NB4 (cell line): Measurements from ENCODE around the gene ABLIM2.

Experiments
- CTCF ChIP-seq: IDR thresholded peaks from one replicate; pipeline ENCODE4 v1.5.1; 2012; ENCODE audit warnings: low read depth, low read length
- POLR2A ChIP-seq: IDR thresholded peaks from 2 replicates; pipeline ENCODE4 v1.6.1; 2011; ENCODE audit warnings: mild to moderate bottlenecking; ENCODE audit not compliant: insufficient read length; ENCODE audit errors: extremely low read depth
- TF ChIP-seq, protein P1 (sequence below): IDR thresholded peaks from 2 replicates; pipeline ENCODE4 v1.6.1; 2011; ENCODE audit warnings: low read depth, low read length

DNA sequence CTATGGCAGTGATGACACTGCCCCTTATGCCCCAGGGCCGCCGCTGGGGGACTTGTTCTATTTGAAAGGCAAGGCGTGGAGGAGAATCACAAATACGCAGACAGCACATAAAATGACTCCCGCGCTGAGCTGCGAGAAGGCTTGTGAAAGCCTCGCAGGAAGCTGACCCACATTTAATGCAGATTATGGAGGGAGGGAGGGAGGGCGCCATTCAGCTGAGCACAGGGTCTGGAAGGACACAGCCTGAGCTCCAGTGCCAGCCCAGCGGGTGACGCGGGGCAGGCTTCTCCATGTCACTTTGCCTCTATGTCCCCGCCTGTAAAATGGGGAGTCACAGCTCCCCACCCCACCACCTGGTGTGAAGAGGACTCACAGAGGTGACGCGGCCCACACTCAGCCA is 14.3 kb downstream of the ABLIM2 start:
- TF ChIP-seq CTCF = no peak
- no peak for TF ChIP-seq POLR2A
- TF ChIP-seq, protein P1, sequence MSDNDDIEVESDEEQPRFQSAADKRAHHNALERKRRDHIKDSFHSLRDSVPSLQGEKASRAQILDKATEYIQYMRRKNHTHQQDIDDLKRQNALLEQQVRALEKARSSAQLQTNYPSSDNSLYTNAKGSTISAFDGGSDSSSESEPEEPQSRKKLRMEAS = no peak
